Cardiac septum (tissue), 1 donor: Measurements from ENCODE around the gene SOWAHA. TPM values are rescaled to one million over a fixed set of nuclear protein-coding genes. Genes with fewer than 3 reads are reported as not detected.
"Not testable (repeated sequence)": the region's sequence is repeated elsewhere in the genome, so short reads cannot be mapped to it uniquely, and the experiment has no call there.

Source experiments
- DNase-seq: peaks from one replicate; pipeline ENCODE4 v3.0.0-alpha.2; 2020; ENCODE audit warnings: low spot score
- intact Hi-C: fragments of 100-400 bp; cut with DNase I; formaldehyde crosslinking; loops from one replicate; pipeline ENCODE4 v1.14.0; 2022
- total RNA-seq: library from RNA; stranded (reverse); fragmentation: NEBNext Ultra II Directional; extraction: Animal tissue kit (Norgen Biotek cat#: 25700); gene quantifications from one replicate; pipeline ENCODE4 v1.2.1, GENCODE V29; 2021
- donor health status: DM: no; HTN: no; CAD: no.

Gene SOWAHA
- total RNA-seq, 1 donor from 2014 or later = 0.08 TPM

- DNase-seq = no peak
- intact Hi-C loops = no loop called here
These were observed 10.9 kb upstream of the SOWAHA start for GRCh38 chr5:132802044-132802684.

GRCh38 chr5:132802685-132803066, 10.4 kb upstream of the SOWAHA start:
- intact Hi-C loops = not testable (repeated sequence)

GRCh38 chr5:132804219-132804618, 8.9 kb upstream of the SOWAHA start:
- intact Hi-C loops, DNase-seq: not testable (repeated sequence)

More at GRCh38 chr5:132802685-132803066, 10.4 kb upstream of the SOWAHA start:
- DNase-seq = not testable (repeated sequence)

- DNase-seq, intact Hi-C loops: not testable (repeated sequence)
These were observed 7.2 kb upstream of the SOWAHA start for GRCh38 chr5:132805872-132806271.

GRCh38 chr5:132806804-132807162, 6.3 kb upstream of the SOWAHA start:
- intact Hi-C loops, DNase-seq: not testable (repeated sequence)

- intact Hi-C loops = no loop called here
- no peak for DNase-seq
These were observed 5.8 kb upstream of the SOWAHA start for GRCh38 chr5:132807163-132807838.

GRCh38 chr5:132808448-132808847, 4.7 kb upstream of the SOWAHA start:
- DNase-seq = no peak
- intact Hi-C loops = no loop called here

GRCh38 chr5:132808866-132809265, 4.2 kb upstream of the SOWAHA start:
- intact Hi-C loops = no loop called here
- DNase-seq = no peak

GRCh38 chr5:132810605-132811004, 2.5 kb upstream of the SOWAHA start:
- intact Hi-C loops = no loop called here
- no peak for DNase-seq

- intact Hi-C loops = no loop called here
- no peak for DNase-seq
These were observed 858 bp upstream of the SOWAHA start for GRCh38 chr5:132812123-132812765.

- intact Hi-C loops = no loop called here
- DNase-seq = no peak
These were observed 749 bp downstream of the SOWAHA start for GRCh38 chr5:132813599-132814502.

- DNase-seq = no peak
- intact Hi-C loops = no loop called here
These were observed 1.6 kb downstream of the SOWAHA start for GRCh38 chr5:132814503-132815294.

GRCh38 chr5:132815454-132815853, 2.4 kb downstream of the SOWAHA start:
- intact Hi-C loops = no loop called here
- DNase-seq = no peak

GRCh38 chr5:132816083-132816482, 3.0 kb downstream of the SOWAHA start:
- DNase-seq = no peak
- intact Hi-C loops = no loop called here

- intact Hi-C loops = no loop called here
- DNase-seq = no peak
These were observed 3.5 kb downstream of the SOWAHA start for GRCh38 chr5:132816554-132816953.

- intact Hi-C loops = no loop called here
- DNase-seq = no peak
These were observed 3.9 kb downstream of the SOWAHA start for GRCh38 chr5:132817011-132817410.

GRCh38 chr5:132819468-132819867, 6.4 kb downstream of the SOWAHA start:
- no peak for DNase-seq
- intact Hi-C loops = no loop called here

GRCh38 chr5:132820162-132820754, 7.2 kb downstream of the SOWAHA start:
- intact Hi-C loops = loop anchor here (2.0 to 5.0 kb wide), 4 partner anchors 43 to 433 kb away; partner anchors contain the start of gene SEPTIN8
- peak; percentile 92 for DNase-seq

- DNase-seq = no peak
- intact Hi-C loops = loop anchor here (2.0 to 5.0 kb wide), 4 partner anchors 44 to 434 kb away; partner anchors contain the start of gene SEPTIN8
These were observed 8.2 kb downstream of the SOWAHA start for GRCh38 chr5:132821350-132821749.
